A673 (cell line): ENCODE results near the gene NECTIN1. TPM values are rescaled to one million over a fixed set of nuclear protein-coding genes. Genes with fewer than 3 reads are reported as not detected.
A peak's percentile ranks its signal among the peaks of the same experiment; 100 is the strongest.

Source experiments
- BruUV-seq: library from RNA; stranded (reverse); fragments of 400-500 nt; replicated peaks from 2 replicates; lab custom pipeline; 2021; lab: Mats Ljungman, UMichigan
- CTCF ChIA-PET: fragments of 300-600 bp; sonication (Branson Sonifier 250); formaldehyde crosslinking; loops from one replicate; lab custom pipeline; 2022; ENCODE audit warnings: antibody characterized with exemption; lab: Charles Lee
- POLR2A ChIA-PET: fragments of 300-600 bp; sonication (Branson Sonifier 250); formaldehyde crosslinking; loops from one replicate; lab custom pipeline; 2022; ENCODE audit warnings: antibody characterized with exemption; ENCODE audit not compliant: low non-redundant PET; lab: Charles Lee
- DNase-seq: peaks from one replicate; pipeline ENCODE4 v3.0.0-alpha.2; 2015; ENCODE audit warnings: low spot score
- H3K27ac ChIP-seq: fragments of 200-600 bp; sonication (generic); 2 replicates; pipeline ENCODE4 v1.5.1; 2016; ENCODE audit warnings: mixed run types, low read depth, mild to moderate bottlenecking, mixed read lengths, antibody characterized with exemption, low read length; ENCODE audit not compliant: poor library complexity, severe bottlenecking
- H3K27me3 ChIP-seq: fragments of 200-600 bp; sonication (generic); replicated peaks from 2 replicates; pipeline ENCODE4 v1.6.1; 2017; ENCODE audit warnings: mixed run types, low read depth, mild to moderate bottlenecking, mixed read lengths, antibody characterized with exemption, low read length; ENCODE audit not compliant: insufficient read depth, poor library complexity
- H3K36me3 ChIP-seq: fragments of 200-600 bp; sonication (generic); 2 replicates; pipeline ENCODE4 v1.6.1; 2016; ENCODE audit warnings: mixed run types, mild to moderate bottlenecking, mixed read lengths, antibody characterized with exemption, low read length; ENCODE audit not compliant: insufficient read depth, poor library complexity, severe bottlenecking
- H3K4me1 ChIP-seq: fragments of 200-600 bp; sonication (generic); 2 replicates; pipeline ENCODE4 v1.6.1; 2017; ENCODE audit warnings: mixed run types, mild to moderate bottlenecking, mixed read lengths, antibody characterized with exemption, low read length; ENCODE audit not compliant: insufficient read depth, poor library complexity, severe bottlenecking
- H3K4me3 ChIP-seq: fragments of 200-600 bp; sonication (generic); 2 replicates; pipeline ENCODE4 v1.5.1; 2016; ENCODE audit warnings: low read depth, mixed run types, mild to moderate bottlenecking, mixed read lengths, low read length; ENCODE audit not compliant: poor library complexity, severe bottlenecking
- H3K9me3 ChIP-seq: fragments of 200-600 bp; sonication (generic); 2 replicates; pipeline ENCODE4 v1.6.1; 2016; ENCODE audit warnings: mixed run types, low read depth, mild to moderate bottlenecking, mixed read lengths, antibody characterized with exemption, low read length; ENCODE audit not compliant: poor library complexity, severe bottlenecking
- CTCF ChIP-seq: fragments of 300-800, 200-600 bp; sonication (generic); conservative IDR thresholded peaks from 2 replicates; pipeline ENCODE4 v1.5.1; 2017; ENCODE audit warnings: low read depth, mild to moderate bottlenecking, antibody characterized with exemption, low read length, moderate library complexity, mixed read lengths
- EZH2 ChIP-seq: fragments of 200-600 bp; sonication (generic); IDR thresholded peaks from 2 replicates; pipeline ENCODE4 v1.6.1; 2017; ENCODE audit warnings: borderline replicate concordance, low read depth, mild to moderate bottlenecking, mixed read lengths, antibody characterized with exemption, low read length; ENCODE audit not compliant: poor library complexity, severe bottlenecking
- intact Hi-C: fragments of 100-400 bp; cut with micrococcal nuclease; formaldehyde crosslinking; loops from one replicate; pipeline ENCODE4 v1.10.0; 2022; ENCODE audit not compliant: unreplicated experiment
- total RNA-seq: library from RNA; stranded (reverse); gene quantifications from 2 replicates; pipeline ENCODE4 v1.2.3, GENCODE V29; 2021

Gene NECTIN1
- total RNA-seq, 1 experiment from 2014 or later, result 10.1 TPM

DNA sequence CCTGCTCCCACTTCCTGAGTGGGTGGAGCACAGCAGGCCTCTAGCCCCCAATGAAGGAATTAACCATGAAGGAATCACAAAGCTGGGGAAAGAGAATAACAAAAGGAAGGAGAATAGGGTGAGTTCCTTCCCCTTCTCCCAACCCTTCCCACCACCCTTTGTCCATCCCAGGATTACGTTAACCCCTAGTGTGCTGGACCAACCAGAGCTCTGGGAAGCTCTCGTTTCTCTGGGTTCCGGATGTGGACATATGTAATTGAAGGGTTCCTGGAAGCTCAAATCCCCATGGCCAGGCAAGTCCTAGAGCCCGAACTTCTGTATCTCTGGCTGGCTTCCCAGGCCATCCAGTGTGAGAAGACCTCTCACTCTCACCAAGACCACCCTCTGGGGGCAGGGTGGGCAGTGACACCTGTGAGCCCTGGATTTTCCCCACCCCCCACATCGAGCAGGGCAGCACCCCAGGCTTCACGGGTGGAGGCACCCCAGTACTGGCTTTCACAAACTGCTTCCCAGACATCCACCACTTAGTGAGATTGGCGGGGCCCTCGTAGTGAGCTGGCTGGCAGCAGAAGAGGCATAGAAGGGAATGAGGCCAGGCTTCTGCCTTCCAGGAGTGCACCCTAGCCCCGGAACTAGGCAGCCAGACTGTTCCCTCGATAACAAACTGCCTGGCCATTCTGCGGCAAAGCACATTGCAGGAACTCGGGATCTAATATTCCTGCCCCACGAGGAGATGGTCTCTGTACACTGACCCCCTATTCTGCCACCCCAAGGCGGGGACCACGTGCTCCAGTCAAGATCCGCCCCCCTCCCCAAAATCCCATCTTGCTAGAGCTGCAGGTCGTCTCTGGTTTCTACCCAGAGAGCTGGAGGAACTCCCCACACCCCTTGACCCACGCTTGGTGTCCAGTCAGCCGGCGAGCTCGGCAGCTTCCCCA is 2.1 kb downstream of the NECTIN1 start:
- no peak for DNase-seq
- Histone ChIP-seq H3K27ac (no peak overlapping the region), H3K4me1 (peaks cover 26% of the 10 kb centered on the region), H3K4me3 (peak overlapping the region; percentile 63), H3K27me3 (peaks cover 5% of the 10 kb centered on the region), H3K36me3 (no peaks in the 10 kb centered on the region), H3K9me3 (no peaks in the 10 kb centered on the region)
- intact Hi-C loops, result loop anchor here (5.0 to 10.0 kb wide), 2 partner anchors 245 to 378 kb away; no protein-coding TSS in a partner anchor
- TF ChIP-seq EZH2 (no peak), CTCF (no peak)
- no TSS peak for BruUV-seq
- POLR2A ChIA-PET, result no interaction called here
- CTCF ChIA-PET, result no interaction called here

GRCh38 chr11:119726150-119726553 is 2.8 kb downstream of the NECTIN1 start:
- Histone ChIP-seq H3K9me3 (no peaks in the 10 kb centered on the region), H3K27me3 (peaks cover 5% of the 10 kb centered on the region), H3K27ac (no peak overlapping the region), H3K36me3 (no peaks in the 10 kb centered on the region), H3K4me1 (peaks cover 26% of the 10 kb centered on the region), H3K4me3 (no peak overlapping the region)
- CTCF ChIA-PET, result no interaction called here
- POLR2A ChIA-PET, result no interaction called here
- BruUV-seq, result no TSS peak
- DNase-seq, result no peak
- TF ChIP-seq CTCF, result no peak
- TF ChIP-seq EZH2, result no peak
- intact Hi-C loops, result loop anchor here (5.0 to 10.0 kb wide), 2 partner anchors 244 to 379 kb away; no protein-coding TSS in a partner anchor

DNA sequence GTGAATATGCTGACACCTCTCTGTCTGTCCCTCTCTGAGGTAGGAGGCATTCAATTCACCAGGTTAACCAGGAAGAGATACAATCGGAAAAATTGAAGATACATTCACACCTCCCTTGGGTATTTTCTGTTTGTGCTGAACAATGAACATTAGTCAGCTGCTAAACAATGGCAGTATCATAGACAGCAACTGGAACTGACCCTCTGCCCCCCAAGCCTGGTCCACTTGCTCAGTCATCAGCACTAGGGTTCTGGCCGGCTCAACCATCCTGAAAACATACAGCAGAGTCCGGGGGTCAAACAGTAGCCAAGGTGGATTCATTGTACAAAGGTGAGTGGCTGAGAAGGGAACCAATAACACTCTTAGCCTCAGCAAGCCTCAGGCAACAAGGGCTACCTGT is 4.0 kb downstream of the NECTIN1 start:
- Histone ChIP-seq H3K9me3 (no peaks in the 10 kb centered on the region), H3K36me3 (no peaks in the 10 kb centered on the region), H3K4me1 (peaks cover 25% of the 10 kb centered on the region), H3K27ac (no peak overlapping the region), H3K4me3 (no peak overlapping the region), H3K27me3 (peaks cover under 1% of the 10 kb centered on the region)
- DNase-seq, result no peak
- no peak for TF ChIP-seq EZH2
- TF ChIP-seq CTCF, result no peak
- BruUV-seq, result no TSS peak
- intact Hi-C loops, result loop anchor here (5.0 to 10.0 kb wide), 2 partner anchors 243 to 380 kb away; no protein-coding TSS in a partner anchor
- ChIA-PET CTCF (no interaction called here), POLR2A (no interaction called here)
